NCI-H2171 (cell line): ENCODE measurements around the gene MAOA.
"Not testable (repeated sequence)": the region's sequence is repeated elsewhere in the genome, so short reads cannot be mapped to it uniquely, and the experiment has no call there.

Experiments used
- DNase-seq: peaks from one replicate; lab custom pipeline; 2025; lab: John Stamatoyannopoulos, UW

MAOA gene

DNA sequence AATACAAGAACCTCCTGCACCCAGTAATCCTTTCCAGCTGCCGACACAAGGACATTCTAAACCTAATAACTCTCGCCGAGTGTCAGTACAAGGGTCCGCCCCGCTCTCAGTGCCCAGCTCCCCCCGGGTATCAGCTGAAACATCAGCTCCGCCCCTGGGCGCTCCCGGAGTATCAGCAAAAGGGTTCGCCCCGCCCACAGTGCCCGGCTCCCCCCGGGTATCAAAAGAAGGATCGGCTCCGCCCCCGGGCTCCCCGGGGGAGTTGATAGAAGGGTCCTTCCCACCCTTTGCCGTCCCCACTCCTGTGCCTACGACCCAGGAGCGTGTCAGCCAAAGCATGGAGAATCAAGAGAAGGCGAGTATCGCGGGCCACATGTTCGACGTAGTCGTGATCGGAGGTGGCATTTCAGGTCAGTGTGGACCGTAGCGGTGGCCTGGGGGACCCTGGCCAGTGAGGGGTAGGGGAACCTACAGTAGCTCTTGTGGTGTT lies at the start of gene MAOA:
Gene MAOA (plus strand): TSS at position 295 of the 490 bp plus-strand sequence. CDS start 43 bp downstream, at position 338.
- DNase-seq: no peak

DNA sequence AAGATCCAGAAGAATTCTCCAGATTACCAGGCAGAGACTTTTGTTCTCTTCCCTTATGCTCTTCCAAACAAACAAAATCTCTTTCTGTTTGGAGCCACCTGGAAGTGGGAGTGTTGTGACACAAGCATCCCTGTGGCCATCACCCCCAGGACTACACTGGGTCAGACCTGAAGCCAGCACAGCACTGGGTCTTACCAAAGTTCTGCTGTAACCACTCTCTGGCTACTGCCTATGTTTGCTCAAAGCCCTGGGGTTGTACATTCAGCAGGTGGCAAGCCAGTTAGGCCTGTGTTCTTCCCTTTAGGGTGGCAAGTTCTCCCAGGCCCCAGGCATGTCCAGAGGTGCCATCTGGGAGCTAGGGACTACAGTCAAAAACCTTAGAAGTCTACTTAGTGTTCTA lies 43.7 kb upstream of the MAOA start:
- DNase-seq: no peak

DNA sequence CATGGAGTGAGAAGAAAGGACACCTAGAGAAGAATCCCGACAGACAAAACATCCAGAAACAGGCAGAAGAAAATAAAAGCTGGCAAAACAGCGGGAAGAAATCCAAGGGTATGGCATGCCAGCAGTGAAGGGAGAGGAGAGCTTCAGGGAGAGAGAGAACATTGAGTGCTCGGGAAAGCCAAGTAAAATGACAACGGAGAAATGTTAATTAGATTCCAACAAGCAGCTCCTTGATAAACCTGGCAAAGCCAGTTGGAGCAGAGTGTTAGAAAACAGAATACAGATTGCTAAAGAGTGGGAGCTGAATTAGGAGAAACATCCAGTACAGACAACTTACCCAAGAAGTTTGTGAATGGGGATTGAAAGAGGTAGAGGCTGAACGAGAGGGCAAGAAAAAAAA lies 40.4 kb upstream of the MAOA start:
- DNase-seq: no peak

DNA sequence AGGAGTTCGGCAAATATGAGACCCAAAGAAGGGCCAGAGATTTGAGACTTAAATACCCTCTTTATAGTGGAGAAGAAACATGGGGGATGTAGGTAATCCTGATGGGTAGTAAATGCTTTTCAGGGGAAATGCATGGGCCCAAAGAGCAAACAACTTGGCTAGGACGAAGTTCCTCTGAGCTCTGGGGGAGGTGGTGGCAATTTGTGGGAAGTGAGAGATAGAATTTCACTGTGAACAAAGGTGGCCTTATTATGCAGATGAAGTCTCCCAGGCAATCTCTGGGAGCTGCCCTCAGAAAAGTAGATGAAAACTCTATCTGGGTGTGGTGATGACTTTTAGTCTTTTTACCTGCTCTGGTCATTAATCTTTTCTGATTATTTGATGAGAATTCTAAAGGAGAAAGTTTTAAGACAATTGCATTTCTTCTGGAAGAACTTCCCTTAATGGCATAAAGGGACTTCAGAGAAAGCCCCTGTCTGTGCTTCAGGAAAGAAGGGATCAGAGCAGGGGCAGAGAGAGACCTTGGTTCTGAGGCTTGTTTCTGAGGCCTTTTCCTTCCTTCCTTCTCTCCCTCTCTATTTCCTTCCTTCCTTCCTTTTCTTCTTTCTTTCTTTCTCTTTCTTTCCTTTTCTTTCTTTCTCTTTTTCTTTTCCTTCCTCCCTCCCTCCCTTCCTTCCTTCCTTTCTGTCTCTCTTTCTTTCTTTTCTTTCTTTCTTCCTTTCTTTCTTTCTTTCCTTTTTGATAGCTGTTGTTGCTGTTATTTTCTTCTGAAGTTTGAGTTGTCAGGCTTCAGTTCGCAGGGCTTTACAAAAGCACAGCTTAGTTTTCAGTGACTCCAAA lies 37.5 kb upstream of the MAOA start:
- DNase-seq: no peak

DNA sequence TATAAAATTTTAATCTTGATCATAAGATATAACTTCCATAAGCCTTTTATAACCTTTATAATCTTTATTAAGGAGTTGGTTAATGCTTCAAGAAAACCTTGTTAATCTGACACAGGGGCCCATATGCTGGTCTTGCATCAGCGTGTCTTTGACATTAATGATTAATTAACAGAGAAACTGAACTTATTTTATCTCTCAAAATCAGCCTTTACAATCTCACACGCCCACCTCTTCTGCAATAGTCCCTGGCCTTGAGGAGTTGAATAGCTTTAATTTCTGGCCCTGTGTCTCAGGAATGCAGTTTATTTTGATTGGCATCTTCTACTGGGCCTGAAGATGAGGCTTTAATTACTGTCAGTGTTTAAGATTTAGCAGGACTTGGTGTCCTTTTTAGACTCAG lies 36.2 kb upstream of the MAOA start:
- not testable (repeated sequence) for DNase-seq

DNA sequence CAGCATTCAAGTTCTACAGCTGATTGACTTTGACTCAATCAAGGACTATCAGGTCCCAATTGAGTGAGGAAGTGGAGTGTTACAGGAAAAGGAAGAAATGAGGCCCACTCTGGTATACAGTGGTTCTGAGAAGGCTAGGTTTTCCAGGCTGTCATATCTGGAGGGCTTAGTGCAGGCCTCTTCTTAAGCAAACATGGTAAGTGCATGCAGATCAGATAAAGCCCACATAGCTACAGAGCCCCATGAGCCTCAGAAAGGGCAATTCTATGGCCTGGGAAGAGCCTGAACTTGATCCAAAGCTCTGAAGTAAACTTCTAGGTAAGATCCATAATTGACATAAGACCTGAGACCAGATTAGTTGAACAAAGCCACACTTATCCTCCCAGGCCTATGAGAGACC lies 29.0 kb upstream of the MAOA start:
- no peak for DNase-seq

DNA sequence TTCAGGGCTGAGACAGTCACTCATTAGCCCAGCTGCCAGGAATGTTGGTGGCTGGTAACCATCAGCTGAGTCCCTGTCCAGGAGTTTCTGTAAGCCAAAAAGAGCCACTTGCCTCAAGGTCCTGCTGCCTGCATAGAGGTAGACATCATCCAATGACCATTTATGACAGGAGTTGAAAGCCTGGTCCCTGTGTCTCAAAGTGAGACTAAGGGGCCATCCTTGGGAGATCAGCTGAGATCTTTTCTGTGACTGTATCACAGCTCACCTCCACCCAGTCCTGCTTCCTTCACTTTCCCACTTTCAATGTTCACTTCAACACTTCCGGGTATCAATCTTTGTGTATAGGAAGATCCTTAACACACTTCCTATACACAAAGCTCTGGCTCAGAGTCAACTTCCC lies 28.4 kb upstream of the MAOA start:
- DNase-seq: no peak

DNA sequence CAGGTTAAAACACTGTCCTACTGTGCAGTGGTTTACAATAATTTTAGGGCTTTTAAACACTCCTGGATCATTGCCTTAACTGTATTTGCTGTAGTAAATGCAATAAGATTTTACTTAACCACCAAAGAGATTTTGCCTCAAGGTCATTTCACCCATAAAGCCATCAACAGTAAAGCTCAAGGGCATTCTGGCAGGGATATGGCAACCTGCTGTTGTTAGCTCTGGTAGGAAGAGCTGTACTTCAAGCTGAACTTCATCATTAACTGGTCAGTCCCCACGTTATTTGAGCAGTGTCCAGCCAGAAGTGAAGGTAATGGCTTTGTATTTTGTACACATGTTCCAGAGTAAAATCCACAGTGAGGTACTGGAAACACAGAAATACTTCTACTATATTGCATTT lies 26.9 kb upstream of the MAOA start:
- no peak for DNase-seq

DNA sequence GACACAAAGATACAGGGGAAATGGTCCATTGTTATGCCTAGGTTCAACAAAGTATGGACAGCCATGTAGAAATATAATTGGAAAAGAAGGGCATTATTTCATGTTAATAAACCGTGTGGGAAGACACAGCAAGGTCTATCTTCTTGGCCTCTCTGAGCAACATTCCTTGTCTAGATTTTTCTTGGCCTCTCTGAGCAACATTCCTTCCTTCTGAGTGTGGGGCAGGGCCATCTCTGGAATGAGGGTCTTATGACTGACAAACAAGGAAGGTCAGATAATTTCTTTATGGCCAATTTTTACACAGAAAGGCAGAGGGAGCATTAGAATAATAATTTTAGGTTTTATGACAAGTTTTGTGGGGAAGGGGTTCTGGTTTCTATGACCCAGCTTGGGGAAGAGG lies 24.3 kb upstream of the MAOA start:
- DNase-seq: no peak

DNA sequence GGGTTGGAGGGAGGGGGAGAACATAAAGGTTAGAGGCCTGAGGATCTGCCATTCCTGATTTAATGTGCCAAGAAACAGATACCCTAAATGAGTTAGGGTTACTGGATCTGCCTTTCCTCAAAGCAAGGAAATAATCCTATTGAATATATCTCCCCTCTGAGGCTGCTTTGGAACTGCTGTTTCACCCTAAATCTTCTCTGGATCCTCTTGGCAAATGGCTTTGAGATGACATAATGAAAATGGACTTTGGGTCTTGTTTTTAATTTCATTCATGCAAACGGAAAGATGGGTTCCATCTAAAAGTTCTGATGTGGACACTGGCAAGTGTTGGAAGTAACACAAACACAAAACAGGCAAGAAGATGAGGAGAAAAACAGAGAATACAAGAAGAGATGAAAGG lies 23.0 kb upstream of the MAOA start:
- no peak for DNase-seq

DNA sequence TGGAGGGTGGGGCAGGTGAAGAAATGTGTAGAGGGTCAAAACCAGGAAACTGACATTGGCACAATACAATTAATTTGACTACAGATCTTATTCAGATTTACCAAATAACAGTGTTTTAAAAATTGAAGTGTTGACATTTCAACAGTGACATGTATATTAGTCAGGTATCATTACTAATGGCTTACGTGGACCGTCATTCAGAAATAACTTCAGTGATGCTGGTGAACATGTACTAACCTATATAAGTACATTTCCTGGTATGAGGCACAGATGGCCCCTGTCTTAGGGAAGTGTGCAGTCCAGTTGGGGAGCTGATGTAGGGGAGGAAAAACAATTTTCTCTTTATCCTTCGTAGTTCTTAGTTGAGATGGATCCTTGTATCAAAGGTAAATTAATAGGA lies 22.3 kb upstream of the MAOA start:
- DNase-seq: no peak

DNA sequence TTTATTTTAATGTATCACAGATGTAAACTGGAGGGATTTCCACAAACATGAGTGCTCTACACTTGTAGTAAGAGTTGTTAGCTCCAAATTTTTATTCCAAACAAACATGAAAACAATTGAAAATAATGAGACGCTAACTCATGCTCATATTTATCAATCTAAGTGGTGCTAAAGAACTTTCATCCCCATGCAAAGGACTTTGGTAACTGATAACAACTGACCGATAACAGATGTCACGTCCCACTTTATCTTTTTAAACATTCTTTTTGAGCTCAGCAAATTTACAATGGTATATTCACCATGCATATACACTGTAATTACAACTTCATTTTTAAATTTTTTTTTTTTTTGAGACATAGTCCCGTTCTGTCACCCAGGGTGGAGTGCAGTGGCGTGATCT lies 15.6 kb upstream of the MAOA start:
- DNase-seq: no peak

DNA sequence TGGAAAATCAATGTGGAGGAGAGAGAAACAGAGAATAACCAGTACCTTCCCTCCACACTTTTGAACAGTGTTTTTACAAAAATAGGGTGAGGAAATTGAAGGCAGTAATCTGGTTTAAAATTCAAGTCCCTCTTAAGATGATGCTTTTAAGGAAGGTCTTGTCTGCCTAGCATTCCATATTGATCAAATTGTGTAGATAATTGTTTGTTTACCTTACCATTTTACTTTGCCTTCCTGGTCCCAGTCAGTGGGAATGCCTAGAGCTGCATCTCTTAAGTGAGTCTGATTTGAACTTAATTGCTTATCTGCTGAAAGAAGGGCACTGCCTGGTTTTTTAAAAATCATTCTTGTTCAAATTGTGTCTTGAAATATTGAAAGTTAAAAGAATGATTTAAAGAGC lies 14.4 kb upstream of the MAOA start:
- DNase-seq: no peak

DNA sequence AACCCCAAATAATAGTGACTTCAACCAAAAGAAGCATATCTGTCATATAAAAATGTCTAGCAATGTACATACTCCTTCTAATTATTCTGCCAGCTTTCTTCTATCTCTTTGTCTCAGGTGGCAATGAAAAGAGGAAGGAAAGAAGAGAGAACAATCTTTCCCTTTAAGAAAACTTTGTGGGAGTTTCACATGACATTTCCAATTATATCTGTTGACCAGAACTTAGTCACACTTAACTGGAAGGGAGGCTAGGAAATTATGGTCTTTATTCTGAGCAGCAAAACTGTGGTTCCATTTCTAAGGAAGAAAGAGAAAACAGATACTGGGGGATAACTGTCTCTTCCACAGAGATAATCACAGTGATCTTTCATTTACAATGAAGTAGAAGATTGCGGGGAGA lies 12.9 kb upstream of the MAOA start:
- DNase-seq: no peak

DNA sequence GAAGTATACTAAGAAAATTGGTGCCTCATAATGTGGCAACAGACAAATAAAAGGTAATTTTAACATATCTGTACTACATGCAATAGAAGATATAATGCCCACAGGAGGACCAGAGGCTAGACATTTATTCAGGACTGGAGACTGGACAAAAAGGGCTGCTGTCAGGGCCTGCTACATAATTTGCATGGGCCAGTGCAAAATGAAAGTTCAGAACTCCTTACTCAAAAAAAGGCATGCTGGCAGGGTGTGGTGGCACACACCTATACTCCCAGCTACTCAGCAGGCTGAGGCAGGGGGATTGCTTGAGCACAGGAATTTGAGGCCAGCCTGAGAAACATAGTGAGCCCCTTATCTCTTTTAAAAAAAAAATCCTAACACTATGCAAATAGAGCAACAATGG lies 12.4 kb upstream of the MAOA start:
- DNase-seq: no peak

DNA sequence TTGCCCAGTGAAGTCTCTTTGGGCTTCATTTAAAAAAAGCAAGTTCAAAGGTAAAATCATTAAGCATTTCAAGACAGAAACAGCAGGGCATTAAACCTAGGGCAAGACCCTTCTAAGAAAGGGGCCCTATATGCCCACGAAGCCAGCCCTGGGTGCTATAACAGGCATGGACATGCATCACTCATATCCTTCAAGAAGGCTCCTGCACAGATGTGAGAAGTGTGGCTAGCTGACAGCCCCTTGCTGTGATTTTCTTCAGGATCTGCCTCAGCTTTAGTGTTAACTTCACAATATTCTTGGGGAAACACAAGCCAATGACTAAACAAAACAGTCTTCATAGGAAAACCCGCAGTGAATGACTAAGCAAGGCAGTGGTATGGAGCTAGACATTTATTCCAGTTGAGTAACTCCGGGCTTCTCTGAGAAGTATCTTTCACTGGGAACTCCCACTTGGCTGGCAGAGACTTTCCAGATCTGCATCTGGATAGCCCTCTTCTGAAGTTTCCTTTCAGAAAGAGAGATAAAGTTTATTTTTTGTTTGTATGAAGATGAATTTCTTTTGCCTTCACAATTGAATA lies 11.9 kb upstream of the MAOA start:
- DNase-seq: no peak

DNA sequence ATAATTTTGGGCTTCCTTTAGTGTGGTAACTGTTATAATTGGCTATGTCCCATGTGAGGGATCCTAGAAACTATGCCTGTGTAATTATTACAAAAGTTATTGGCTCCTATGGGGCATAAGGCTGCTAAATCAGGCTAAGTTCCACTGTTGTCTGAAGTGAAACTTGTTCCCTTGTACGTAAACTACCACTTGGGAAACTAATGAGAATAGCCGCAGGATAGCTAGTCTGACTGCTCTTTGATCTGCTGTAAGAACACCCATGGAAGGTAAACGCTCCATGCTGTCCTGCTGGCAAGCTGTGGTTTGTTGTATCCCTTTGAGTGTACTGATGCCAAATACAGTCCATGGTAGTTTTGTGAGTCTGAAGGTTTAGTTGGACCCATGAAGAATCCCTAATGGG lies 9.3 kb upstream of the MAOA start:
- no peak for DNase-seq

DNA sequence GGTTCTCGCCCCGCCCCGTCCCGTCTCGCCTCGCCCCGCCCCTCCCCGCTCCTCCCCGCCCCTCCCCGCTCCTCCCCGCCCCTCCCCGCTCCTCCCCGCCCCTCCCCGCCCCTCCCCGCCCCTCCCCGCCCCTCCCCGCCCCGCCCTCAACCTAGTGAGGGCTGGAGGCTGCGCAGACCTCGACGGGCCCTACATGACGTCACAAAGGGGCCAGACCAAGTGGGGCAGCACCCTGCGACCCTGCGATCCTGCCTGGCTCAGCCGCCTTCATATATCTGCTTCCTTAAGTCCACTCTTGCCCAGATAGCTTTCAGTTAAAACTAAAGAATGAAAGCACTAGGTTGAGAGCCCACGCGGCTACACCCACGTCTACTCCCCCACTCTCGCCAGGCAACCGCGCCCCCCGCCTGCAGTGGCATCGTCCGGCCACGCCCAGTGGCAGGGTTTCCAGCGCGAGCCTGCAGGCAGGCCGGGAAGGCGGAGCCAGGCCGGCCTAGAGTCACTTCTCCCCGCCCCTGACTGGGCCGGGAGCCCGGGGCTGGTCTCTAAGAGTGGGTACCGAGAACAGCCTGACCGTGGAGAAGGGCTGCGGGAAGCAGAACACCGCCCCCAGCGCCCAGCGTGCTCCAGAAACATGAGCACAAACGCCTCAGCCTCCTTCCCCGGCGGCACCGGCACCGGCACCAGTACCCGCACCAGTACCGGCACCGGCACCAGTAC lies 1.5 kb upstream of the MAOA start:
- DNase-seq: peak; percentile 67

DNA sequence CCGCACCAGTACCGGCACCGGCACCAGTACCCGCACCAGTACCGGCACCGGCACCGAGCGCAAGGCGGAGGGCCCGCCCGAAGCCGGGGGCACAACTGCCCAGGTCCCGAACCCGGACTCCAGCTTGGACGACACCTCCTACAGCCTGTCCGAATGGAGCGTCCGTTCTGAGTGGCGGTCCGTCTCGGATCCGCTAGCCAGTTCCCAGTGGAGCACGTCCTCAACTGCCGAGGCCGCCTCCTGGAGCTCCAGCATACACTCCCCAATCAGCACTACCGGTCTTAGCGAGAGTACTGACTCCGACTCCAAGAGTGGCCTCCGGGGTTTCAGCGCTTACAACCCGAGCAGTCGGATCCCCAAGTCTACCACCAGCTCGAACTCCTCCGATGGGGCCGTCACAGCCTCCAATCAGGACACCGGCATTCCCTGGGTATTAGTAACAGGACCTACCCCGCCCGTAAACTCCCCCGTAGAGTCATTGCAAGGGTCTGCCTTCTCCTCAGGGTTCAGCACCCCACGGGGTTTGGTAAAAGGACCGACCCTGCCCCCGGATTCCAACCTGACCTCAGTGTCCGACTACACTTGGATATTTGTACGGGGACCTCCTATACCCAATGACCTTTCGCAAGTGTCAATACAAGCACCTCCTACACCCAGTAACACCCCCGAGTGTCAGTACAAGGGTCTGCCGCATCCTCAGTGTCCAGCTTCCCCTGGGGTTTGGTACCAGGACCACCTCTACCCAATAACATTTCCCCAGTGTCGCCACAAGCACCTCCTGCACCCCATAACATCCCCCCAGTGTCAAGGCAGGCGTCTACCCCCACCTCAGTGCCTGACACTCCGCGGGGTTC lies 721 bp upstream of the MAOA start:
- peak; percentile 0 for DNase-seq

DNA sequence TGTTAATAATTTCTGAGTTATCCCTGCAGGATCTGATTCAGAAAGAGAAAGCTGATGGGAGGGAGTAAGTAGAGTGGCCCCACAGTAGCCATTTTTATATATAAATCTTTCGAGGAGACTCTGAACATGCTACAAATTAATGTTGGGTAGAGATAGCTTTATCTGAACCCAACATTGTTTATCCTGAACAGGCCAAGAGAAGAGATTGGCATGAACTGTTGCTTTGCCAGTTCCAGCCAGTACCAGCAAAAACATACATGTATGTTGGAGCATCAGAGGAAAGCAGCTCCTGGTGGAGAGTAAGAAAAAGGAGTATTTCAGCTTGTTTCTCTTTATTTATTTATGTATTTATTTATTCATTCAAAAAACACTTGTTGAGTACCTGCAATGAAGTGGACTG lies 1.6 kb downstream of the MAOA start:
- no peak for DNase-seq

DNA sequence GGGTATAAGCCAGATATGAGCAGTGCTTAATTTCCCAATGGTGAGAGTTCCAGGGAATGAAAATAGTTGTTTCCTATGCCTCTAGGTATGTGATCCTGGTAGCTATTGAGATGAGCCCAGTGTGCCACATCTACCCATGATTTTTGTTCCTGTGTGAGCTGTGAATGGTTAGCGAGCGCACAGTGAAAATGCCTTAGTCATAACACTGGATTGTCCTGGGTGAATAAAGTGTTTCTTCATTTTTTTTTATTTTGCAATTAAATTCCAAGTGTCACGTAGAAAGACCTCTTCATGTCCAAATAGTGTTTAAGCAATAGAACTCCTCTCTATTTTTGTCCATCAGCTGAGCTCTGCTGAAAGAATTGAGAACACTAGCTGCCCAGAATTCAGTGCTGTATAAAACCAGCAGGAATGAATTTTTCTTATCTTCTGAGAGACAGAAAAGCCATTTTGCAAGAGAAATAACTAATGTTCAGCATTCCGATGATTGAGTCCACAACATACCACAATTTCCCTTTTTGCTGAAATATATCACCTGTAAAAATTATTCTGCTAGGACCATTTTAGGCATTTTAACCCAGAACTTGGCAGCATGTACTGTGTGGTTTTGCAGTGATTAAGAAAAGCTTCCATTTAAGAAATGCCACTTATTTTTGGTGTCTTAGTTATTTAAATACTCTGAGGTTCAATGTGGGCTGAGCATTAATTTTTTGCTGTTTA lies 5.6 kb downstream of the MAOA start:
- DNase-seq: no peak

DNA sequence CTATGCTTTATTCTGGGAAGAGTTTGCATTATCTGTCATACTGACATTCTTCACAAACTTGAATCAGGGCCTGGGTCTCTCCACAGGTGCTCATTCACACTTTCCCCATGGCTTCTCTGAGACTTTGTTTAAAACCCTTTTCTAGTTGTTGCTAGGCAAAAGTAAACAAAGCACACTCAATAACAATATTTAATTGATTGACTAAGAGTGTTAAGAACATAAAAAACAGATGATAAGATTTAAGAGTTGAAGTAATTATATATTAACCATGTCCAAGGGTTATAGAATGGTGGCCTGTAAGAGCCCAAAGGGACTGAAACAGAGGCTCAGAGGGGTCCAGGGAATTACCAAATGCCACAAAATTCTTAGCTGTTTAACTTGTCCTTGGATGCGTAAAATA lies 7.1 kb downstream of the MAOA start:
- no peak for DNase-seq
